Testis (tissue), 3 donors: Measurements from ENCODE around the gene ARL15. TPM values are rescaled to one million over a fixed set of nuclear protein-coding genes. Genes with fewer than 3 reads are reported as not detected.

Source experiments
- DNase-seq: peaks from one replicate; pipeline ENCODE4 v3.0.0-alpha.2; 2019
- H3K27ac ChIP-seq, 2 donors: fragments of 200-600 bp; sonication (generic); one replicate each; pipeline ENCODE4 v1.5.1; 2019
- H3K27me3 ChIP-seq: fragments of 200-600 bp; sonication (generic); one replicate; pipeline ENCODE4 v1.5.1; 2019
- H3K36me3 ChIP-seq: fragments of 200-600 bp; sonication (generic); one replicate; pipeline ENCODE4 v1.5.1; 2017; ENCODE audit warnings: low read depth; ENCODE audit errors: missing control alignments
- H3K4me1 ChIP-seq: fragments of 200-600 bp; sonication (generic); one replicate; pipeline ENCODE4 v1.5.1; 2019
- H3K4me3 ChIP-seq, 2 donors: fragments of 200-600 bp; sonication (generic); one replicate each; pipeline ENCODE4 v1.5.1; 2017 to 2019
- H3K9me3 ChIP-seq: fragments of 200-600 bp; sonication (generic); one replicate; pipeline ENCODE4 v1.5.1; 2017
- CTCF ChIP-seq, 3 experiments: fragments of 450-650 bp in 2 of 3; fragments of 200-600 bp in 1 of 3; sonication (generic) in 1 of 3; IDR thresholded peaks; one replicate each; pipeline ENCODE4 v1.5.1; 2016 to 2019; ENCODE audit warnings: antibody characterized with exemption in 3 of 3, mild to moderate bottlenecking in 2 of 3, moderate library complexity in 1 of 3
- POLR2A ChIP-seq: fragments of 450-650 bp; IDR thresholded peaks from one replicate; pipeline ENCODE4 v1.6.1; 2017; ENCODE audit warnings: antibody characterized with exemption, mild to moderate bottlenecking, moderate library complexity
- WGBS, 2 donors: methylation state at CpG; one replicate each; pipeline ENCODE4 v1.1.5; 2018; 5-methylcytosine and 5-hydroxymethylcytosine counted together
- intact Hi-C: fragments of 100-400 bp; cut with DNase I; formaldehyde crosslinking; loops from one replicate; pipeline ENCODE4 v1.15.1; 2023; ENCODE audit warnings: low total_unique reads
- polyA plus RNA-seq: library from polyadenylated mRNA; stranded (reverse); fragments of 350-450 nt; fragmentation: Illumina TruSeq; extraction: RNeasy Lipid Tissue Mini Kit (QIAGEN cat#74804); gene quantifications from one replicate; pipeline ENCODE4 v1.2.3, GENCODE V29; 2014; ENCODE audit warnings: low read depth, low replicate concordance; ENCODE audit not compliant: insufficient read depth
- total RNA-seq, 2 donors: library from RNA; depleted of rRNA; stranded (reverse); fragments of >200 nt; gene quantifications; one replicate each; pipeline ENCODE4 v1.2.3, GENCODE V29; 2016

Gene ARL15
- total and polyA plus RNA-seq, 3 donors from 2014 or later = 36.6 to 88.6 (median 75.2) TPM

GRCh38 chr5:54296386-54296785 lies 14.0 kb downstream of the ARL15 start:
- H3K36me3 ChIP-seq = no peaks in the 10 kb centered on the region
- peaks cover 22% of the 10 kb centered on the region for H3K4me1 ChIP-seq
- TF ChIP-seq CTCF (IDR thresholded peaks at IDR 0.05) (no peak), POLR2A (no peak)
- intact Hi-C loops = no loop called here
- no peak for DNase-seq
- H3K27me3 ChIP-seq = no peaks in the 10 kb centered on the region
- no peaks in the 10 kb centered on the region for H3K9me3 ChIP-seq
- H3K27ac ChIP-seq = no peak overlapping the region
- no peak overlapping the region for H3K4me3 ChIP-seq
- 55 to 84% methylated on average over 2 of the region's 2 CpGs for WGBS, 2 donors

- intact Hi-C loops = no loop called here
- no peaks in the 10 kb centered on the region for H3K36me3 ChIP-seq
- H3K27ac ChIP-seq = no peak overlapping the region
- no peak for DNase-seq
- WGBS, 2 donors = 75 to 76% methylated on average over 8 of the region's 8 CpGs
- no peaks in the 10 kb centered on the region for H3K27me3 ChIP-seq
- H3K4me1 ChIP-seq = peaks cover 17% of the 10 kb centered on the region
- H3K9me3 ChIP-seq = no peaks in the 10 kb centered on the region
- no peak overlapping the region for H3K4me3 ChIP-seq
- TF ChIP-seq CTCF (IDR thresholded peaks at IDR 0.05) (no peak), POLR2A (no peak)
These were observed 14.6 kb downstream of the ARL15 start for GRCh38 chr5:54295651-54296276.

- DNase-seq = no peak
- WGBS, 2 donors = 64 to 68% methylated on average over 5 of the region's 5 CpGs
- intact Hi-C loops = no loop called here
These were observed 16.2 kb downstream of the ARL15 start for GRCh38 chr5:54294097-54294667.

GRCh38 chr5:54292866-54293265 lies 17.5 kb downstream of the ARL15 start:
- TF ChIP-seq POLR2A (no peak), CTCF (IDR thresholded peaks at IDR 0.05) (no peak)
- H3K4me3 ChIP-seq = no peak overlapping the region
- 78 to 79% methylated on average over 1 of the region's 1 CpG for WGBS, 2 donors
- no peak overlapping the region for H3K27ac ChIP-seq
- intact Hi-C loops = no loop called here
- H3K36me3 ChIP-seq = no peaks in the 10 kb centered on the region
- H3K9me3 ChIP-seq = no peaks in the 10 kb centered on the region
- peaks cover 15% of the 10 kb centered on the region for H3K4me1 ChIP-seq
- H3K27me3 ChIP-seq = no peaks in the 10 kb centered on the region
- no peak for DNase-seq

More at GRCh38 chr5:54294097-54294667, 16.2 kb downstream of the ARL15 start:
- TF ChIP-seq POLR2A (no peak), CTCF (IDR thresholded peaks at IDR 0.05) (no peak)
- Histone ChIP-seq H3K4me3 (no peak overlapping the region), H3K27ac (no peak overlapping the region), H3K36me3 (no peaks in the 10 kb centered on the region), H3K4me1 (peaks cover 15% of the 10 kb centered on the region), H3K27me3 (no peaks in the 10 kb centered on the region), H3K9me3 (no peaks in the 10 kb centered on the region)

GRCh38 chr5:54291498-54291897 lies 18.9 kb downstream of the ARL15 start:
- Histone ChIP-seq H3K27me3 (no peaks in the 10 kb centered on the region), H3K4me3 (no peak overlapping the region), H3K4me1 (peaks cover 15% of the 10 kb centered on the region), H3K9me3 (no peaks in the 10 kb centered on the region), H3K27ac (peak overlapping the region in 1 of 2 donors; percentile 11), H3K36me3 (no peaks in the 10 kb centered on the region)
- intact Hi-C loops = no loop called here
- no peak for DNase-seq
- WGBS, 2 donors = 77 to 83% methylated on average over 3 of the region's 3 CpGs
- TF ChIP-seq CTCF (IDR thresholded peaks at IDR 0.05) (no peak), POLR2A (no peak)
